ENCODE results near the gene GOLGA8J. TPM values are rescaled to one million over a fixed set of nuclear protein-coding genes. Genes with fewer than 3 reads are reported as not detected.
A peak's percentile ranks its signal among the peaks of the same experiment; 100 is the strongest.
"Not testable (repeated sequence)": the region's sequence is repeated elsewhere in the genome, so short reads cannot be mapped to it uniquely, and the experiment has no call there.

The GOLGA8J gene
- total RNA-seq, 4 donors from 2014 or later = 0.22 to 4.7 (median 3.7) TPM; not detected in 1

DNA sequence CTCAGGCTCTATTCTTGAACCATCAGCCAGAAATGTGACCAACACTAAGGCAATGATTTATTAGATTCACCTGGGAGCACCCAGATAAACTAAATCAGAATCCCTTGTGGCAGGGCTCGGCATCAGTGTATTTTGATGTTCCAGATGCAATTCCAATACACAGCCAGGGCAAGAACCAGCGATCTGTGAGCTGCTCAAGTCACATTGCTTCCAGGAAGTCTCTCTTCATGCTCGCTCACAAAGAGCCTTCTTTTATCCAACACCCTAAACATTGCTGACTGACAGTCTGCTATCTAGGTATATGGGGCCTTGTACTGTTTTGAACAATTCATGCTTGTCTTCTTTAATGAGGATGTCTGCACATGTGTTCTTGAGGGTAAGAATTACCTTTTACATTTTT is 40.9 kb upstream of the GOLGA8J start:
- H3K9me3 ChIP-seq = no peaks in the 10 kb centered on the region
- no peaks in the 10 kb centered on the region for H3K27me3 ChIP-seq
- TF ChIP-seq, protein P1, sequence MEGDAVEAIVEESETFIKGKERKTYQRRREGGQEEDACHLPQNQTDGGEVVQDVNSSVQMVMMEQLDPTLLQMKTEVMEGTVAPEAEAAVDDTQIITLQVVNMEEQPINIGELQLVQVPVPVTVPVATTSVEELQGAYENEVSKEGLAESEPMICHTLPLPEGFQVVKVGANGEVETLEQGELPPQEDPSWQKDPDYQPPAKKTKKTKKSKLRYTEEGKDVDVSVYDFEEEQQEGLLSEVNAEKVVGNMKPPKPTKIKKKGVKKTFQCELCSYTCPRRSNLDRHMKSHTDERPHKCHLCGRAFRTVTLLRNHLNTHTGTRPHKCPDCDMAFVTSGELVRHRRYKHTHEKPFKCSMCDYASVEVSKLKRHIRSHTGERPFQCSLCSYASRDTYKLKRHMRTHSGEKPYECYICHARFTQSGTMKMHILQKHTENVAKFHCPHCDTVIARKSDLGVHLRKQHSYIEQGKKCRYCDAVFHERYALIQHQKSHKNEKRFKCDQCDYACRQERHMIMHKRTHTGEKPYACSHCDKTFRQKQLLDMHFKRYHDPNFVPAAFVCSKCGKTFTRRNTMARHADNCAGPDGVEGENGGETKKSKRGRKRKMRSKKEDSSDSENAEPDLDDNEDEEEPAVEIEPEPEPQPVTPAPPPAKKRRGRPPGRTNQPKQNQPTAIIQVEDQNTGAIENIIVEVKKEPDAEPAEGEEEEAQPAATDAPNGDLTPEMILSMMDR (IDR thresholded peaks at IDR 0.05) = no peak
- TF ChIP-seq POLR2A (IDR thresholded peaks at IDR 0.05) = no peak
- H3K4me1 ChIP-seq = peaks cover 4 to 25% of the 10 kb centered on the region in 2 donors
- no peak for DNase-seq
- 67 to 81% methylated on average over 3 of the region's 3 CpGs for WGBS, 2 donors
- H3K36me3 ChIP-seq = no peaks in the 10 kb centered on the region
- intact Hi-C loops (cut with DNase I) = no loop called here
- no peak overlapping the region for H3K27ac ChIP-seq
- no peak overlapping the region for H3K4me3 ChIP-seq (replicated peaks in 1 of 3)

GRCh38 chr15:30042556-30042955 is 40.2 kb upstream of the GOLGA8J start:
- intact Hi-C loops (cut with DNase I) = no loop called here

GRCh38 chr15:30043211-30043655 is 39.5 kb upstream of the GOLGA8J start:
- Histone ChIP-seq H3K4me1 (peaks cover 4 to 25% of the 10 kb centered on the region in 2 donors), H3K27me3 (no peaks in the 10 kb centered on the region), H3K9me3 (no peaks in the 10 kb centered on the region), H3K36me3 (no peaks in the 10 kb centered on the region), H3K4me3 (replicated peaks in 1 of 3) (no peak overlapping the region), H3K27ac (peak overlapping the region; percentile 18 to 51 (median 31))
- peak in 1 of 2 donors; percentile 19 for DNase-seq
- 30 to 36% methylated on average over 2 of the region's 2 CpGs for WGBS, 2 donors
- no peak for TF ChIP-seq POLR2A (IDR thresholded peaks at IDR 0.05)
- TF ChIP-seq, protein P1 (IDR thresholded peaks at IDR 0.05) = peak in 3 of 6 experiments; percentile 35 to 58 (median 48)
- intact Hi-C loops (cut with DNase I) = no loop called here

More at GRCh38 chr15:30042556-30042955, 40.2 kb upstream of the GOLGA8J start:
- Histone ChIP-seq H3K27me3 (no peaks in the 10 kb centered on the region), H3K4me1 (peaks cover 4 to 25% of the 10 kb centered on the region in 2 donors), H3K36me3 (no peaks in the 10 kb centered on the region), H3K27ac (peak overlapping the region; percentile 31 to 51 (median 41)), H3K9me3 (no peaks in the 10 kb centered on the region), H3K4me3 (replicated peaks in 1 of 3) (no peak overlapping the region)
- TF ChIP-seq, protein P1 (IDR thresholded peaks at IDR 0.05) = no peak
- DNase-seq = peak in 1 of 2 donors; percentile 31
- WGBS, 2 donors = 48% methylated on average over 4 of the region's 4 CpGs

GRCh38 chr15:30044377-30044776 is 38.4 kb upstream of the GOLGA8J start:
- no peak overlapping the region for H3K4me3 ChIP-seq (replicated peaks in 1 of 3)
- no peak overlapping the region for H3K27ac ChIP-seq
- H3K9me3 ChIP-seq = no peaks in the 10 kb centered on the region
- intact Hi-C loops (cut with DNase I) = no loop called here
- no peaks in the 10 kb centered on the region for H3K36me3 ChIP-seq
- no peaks in the 10 kb centered on the region for H3K27me3 ChIP-seq
- H3K4me1 ChIP-seq = peaks cover 4 to 17% of the 10 kb centered on the region in 2 donors
- DNase-seq = no peak
- TF ChIP-seq POLR2A (IDR thresholded peaks at IDR 0.05) = no peak
- TF ChIP-seq, protein P1 (IDR thresholded peaks at IDR 0.05) = no peak
- 88 to 93% methylated on average over 32 to 41 of the region's 42 CpGs for WGBS, 2 donors

DNA sequence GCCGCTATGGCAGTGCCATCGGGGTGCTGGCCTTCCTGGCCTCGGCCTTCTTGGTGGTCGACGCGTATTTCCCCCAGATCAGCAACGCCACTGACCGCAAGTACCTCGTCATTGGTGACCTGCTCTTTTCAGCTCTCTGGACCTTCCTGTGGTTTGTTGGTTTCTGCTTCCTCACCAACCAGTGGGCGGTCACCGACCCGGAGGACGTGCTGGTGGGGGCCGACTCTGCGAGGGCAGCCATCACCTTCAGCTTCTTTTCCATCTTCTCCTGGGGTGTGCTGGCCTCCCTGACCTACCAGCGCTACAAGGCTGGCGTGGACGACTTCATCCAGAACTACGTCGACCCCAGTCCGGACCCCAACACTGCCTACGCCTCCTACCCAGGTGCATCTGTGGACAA is 37.9 kb upstream of the GOLGA8J start:
- H3K4me3 ChIP-seq (replicated peaks in 1 of 3); intact Hi-C loops (cut with DNase I); H3K36me3 ChIP-seq; DNase-seq; H3K9me3 ChIP-seq; H3K27ac ChIP-seq; H3K27me3 ChIP-seq: not testable (repeated sequence)
- peaks cover 4 to 17% of the 10 kb centered on the region in 2 donors for H3K4me1 ChIP-seq
- 94% methylated on average over 22 of the region's 22 CpGs for WGBS, 2 donors

- H3K27ac ChIP-seq = peak overlapping the region in 2 of 3 donors; percentile 24 to 43
- H3K4me3 ChIP-seq (replicated peaks in 1 of 3) = peak overlapping the region in 1 of 3 donors; percentile 9
- H3K4me1 ChIP-seq = peaks cover 4 to 17% of the 10 kb centered on the region in 2 donors
- H3K9me3 ChIP-seq; H3K27me3 ChIP-seq; intact Hi-C loops (cut with DNase I); H3K36me3 ChIP-seq: not testable (repeated sequence)
- 46 to 52% methylated on average over 23 to 24 of the region's 26 CpGs for WGBS, 2 donors
- DNase-seq = peak; percentile 64 to 75
Observed at GRCh38 chr15:30045248-30046041, 37.3 kb upstream of the GOLGA8J start.

All from thyroid gland (tissue), 4 donors.